ENCODE data around the gene ITPKC. TPM values are rescaled to one million over a fixed set of nuclear protein-coding genes. Genes with fewer than 3 reads are reported as not detected.

Gene ITPKC
- total and polyA plus RNA-seq, 9 of the 15 experiments (the other 6 are each of a cell fraction or from before 2014, with no cell fraction given): 0.08 to 9.3 (median 5.8) TPM

- peak; percentile 92 for TF ChIP-seq ADNP (tag; IDR thresholded peaks at IDR 0.05)
- peak; percentile 42 for TF ChIP-seq POLR2B (IDR thresholded peaks at IDR 0.05; ENCODE audit: low read depth, partially characterized antibody)
- 0 out of 2 replicates have a peak, but pooled peaks have one; percentile 44 for TF ChIP-seq DIDO1 (tag; IDR thresholded peaks at IDR 0.05; ENCODE audit: low read depth)
- peak; percentile 89 for TF ChIP-seq SP1 (CRISPR knock-in tag; IDR thresholded peaks at IDR 0.05)
- TF ChIP-seq CBX5 (IDR thresholded peaks at IDR 0.05; ENCODE audit: borderline replicate concordance, low read depth): no peak
- peak; percentile 76; the same call in 1 of the 2 replicates for TF ChIP-seq CUX1 (CRISPR knock-in tag; IDR thresholded peaks at IDR 0.05)
- TF ChIP-seq PBX2 (CRISPR knock-in tag; IDR thresholded peaks at IDR 0.05; ENCODE audit: low read depth): no peak
- TF ChIP-seq PBX2 (tag; conservative IDR thresholded peaks at IDR 0.05; ENCODE audit: low read depth): no peak
- no peak for TF ChIP-seq ZNF232 (CRISPR knock-in tag; IDR thresholded peaks at IDR 0.05)
- peak; percentile 95 for TF ChIP-seq ARID4B (CRISPR knock-in tag; IDR thresholded peaks at IDR 0.05)
- 0 out of 2 replicates have a peak, but pooled peaks have one; percentile 58 for TF ChIP-seq KLF13 (tag; IDR thresholded peaks at IDR 0.05; ENCODE audit: borderline replicate concordance, low read depth)
- TF ChIP-seq SRSF9 (IDR thresholded peaks at IDR 0.05; ENCODE audit: borderline replicate concordance, low read depth, low read length): no peak
- 0 out of 2 replicates have a peak, but pooled peaks have one; percentile 44 for TF ChIP-seq MBD2 (IDR thresholded peaks at IDR 0.05; ENCODE audit: borderline replicate concordance, low read depth)
Measured at GRCh38 chr19:40716482-40717324, at the start of gene ITPKC, which contains the start of gene COQ8B (continued).
